Measurements from ENCODE around the gene TREX2.

TREX2 gene

DNA sequence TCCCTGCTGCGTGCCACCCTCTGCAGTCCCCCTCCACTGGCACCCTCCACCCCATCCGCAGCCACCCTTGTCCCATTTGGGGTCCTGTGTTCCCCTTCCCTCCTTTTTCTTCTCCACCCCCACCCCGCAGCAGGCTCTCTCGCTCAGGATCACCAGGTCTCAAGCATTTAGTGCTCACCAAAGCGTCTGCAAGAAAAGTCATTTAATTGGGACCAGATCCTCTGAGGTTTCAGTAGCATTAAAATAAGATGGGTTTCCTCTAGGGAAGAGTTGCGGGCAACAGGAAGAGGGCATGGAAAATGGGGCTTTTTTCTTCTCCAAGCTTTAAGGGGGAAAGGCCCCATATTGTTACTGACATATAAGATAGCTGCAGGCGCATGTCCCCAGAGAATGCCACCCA, 29.4 kb upstream of the TREX2 start:
- no peak overlapping the region for H3K4me3 ChIP-seq (replicated peaks; ENCODE audit: insufficient read depth, low read length)
- no peak overlapping the region for H3K27ac ChIP-seq (replicated peaks)
- H3K27me3 ChIP-seq (ENCODE audit: insufficient read depth, poor library complexity, severe bottlenecking), result no peaks in the 10 kb centered on the region
- TF ChIP-seq SPI1 (IDR thresholded peaks at IDR 0.05; ENCODE audit: borderline replicate concordance, low read depth), result no peak
- no peak for TF ChIP-seq GABPA (IDR thresholded peaks at IDR 0.05; ENCODE audit: low read depth)
- no peak for TF ChIP-seq POLR2AphosphoS5 (IDR thresholded peaks at IDR 0.05; ENCODE audit: low read depth)
- TF ChIP-seq, protein P1, sequence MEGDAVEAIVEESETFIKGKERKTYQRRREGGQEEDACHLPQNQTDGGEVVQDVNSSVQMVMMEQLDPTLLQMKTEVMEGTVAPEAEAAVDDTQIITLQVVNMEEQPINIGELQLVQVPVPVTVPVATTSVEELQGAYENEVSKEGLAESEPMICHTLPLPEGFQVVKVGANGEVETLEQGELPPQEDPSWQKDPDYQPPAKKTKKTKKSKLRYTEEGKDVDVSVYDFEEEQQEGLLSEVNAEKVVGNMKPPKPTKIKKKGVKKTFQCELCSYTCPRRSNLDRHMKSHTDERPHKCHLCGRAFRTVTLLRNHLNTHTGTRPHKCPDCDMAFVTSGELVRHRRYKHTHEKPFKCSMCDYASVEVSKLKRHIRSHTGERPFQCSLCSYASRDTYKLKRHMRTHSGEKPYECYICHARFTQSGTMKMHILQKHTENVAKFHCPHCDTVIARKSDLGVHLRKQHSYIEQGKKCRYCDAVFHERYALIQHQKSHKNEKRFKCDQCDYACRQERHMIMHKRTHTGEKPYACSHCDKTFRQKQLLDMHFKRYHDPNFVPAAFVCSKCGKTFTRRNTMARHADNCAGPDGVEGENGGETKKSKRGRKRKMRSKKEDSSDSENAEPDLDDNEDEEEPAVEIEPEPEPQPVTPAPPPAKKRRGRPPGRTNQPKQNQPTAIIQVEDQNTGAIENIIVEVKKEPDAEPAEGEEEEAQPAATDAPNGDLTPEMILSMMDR (IDR thresholded peaks at IDR 0.05; ENCODE audit: insufficient read depth, low read length), result no peak
- TF ChIP-seq, protein P2, sequence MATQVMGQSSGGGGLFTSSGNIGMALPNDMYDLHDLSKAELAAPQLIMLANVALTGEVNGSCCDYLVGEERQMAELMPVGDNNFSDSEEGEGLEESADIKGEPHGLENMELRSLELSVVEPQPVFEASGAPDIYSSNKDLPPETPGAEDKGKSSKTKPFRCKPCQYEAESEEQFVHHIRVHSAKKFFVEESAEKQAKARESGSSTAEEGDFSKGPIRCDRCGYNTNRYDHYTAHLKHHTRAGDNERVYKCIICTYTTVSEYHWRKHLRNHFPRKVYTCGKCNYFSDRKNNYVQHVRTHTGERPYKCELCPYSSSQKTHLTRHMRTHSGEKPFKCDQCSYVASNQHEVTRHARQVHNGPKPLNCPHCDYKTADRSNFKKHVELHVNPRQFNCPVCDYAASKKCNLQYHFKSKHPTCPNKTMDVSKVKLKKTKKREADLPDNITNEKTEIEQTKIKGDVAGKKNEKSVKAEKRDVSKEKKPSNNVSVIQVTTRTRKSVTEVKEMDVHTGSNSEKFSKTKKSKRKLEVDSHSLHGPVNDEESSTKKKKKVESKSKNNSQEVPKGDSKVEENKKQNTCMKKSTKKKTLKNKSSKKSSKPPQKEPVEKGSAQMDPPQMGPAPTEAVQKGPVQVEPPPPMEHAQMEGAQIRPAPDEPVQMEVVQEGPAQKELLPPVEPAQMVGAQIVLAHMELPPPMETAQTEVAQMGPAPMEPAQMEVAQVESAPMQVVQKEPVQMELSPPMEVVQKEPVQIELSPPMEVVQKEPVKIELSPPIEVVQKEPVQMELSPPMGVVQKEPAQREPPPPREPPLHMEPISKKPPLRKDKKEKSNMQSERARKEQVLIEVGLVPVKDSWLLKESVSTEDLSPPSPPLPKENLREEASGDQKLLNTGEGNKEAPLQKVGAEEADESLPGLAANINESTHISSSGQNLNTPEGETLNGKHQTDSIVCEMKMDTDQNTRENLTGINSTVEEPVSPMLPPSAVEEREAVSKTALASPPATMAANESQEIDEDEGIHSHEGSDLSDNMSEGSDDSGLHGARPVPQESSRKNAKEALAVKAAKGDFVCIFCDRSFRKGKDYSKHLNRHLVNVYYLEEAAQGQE (IDR thresholded peaks at IDR 0.05; ENCODE audit: insufficient replicate concordance, low read depth), result no peak
- DNase-seq (ENCODE audit: low read depth in 1 of 2, low spot score in 1 of 2), result no peak

DNA sequence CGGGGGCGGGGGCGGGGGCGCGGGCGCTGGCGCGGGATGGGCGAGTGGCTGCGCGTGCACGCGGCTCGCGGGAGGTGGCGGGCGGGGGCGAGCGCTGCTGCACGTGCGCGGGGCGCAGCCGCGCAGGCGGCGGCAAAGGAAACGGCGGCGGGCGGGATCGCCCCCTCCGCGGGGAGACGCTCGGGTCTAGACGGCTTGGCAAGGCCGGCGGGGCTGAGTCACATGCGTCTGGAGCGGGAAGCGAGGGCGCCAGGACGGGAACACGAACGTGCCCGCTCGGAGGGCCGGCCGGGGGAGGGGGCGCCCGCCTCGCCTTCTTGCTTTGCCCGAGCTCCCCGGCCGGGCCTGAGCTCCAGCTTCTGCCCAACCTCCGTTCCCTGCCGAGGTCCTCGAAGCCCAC, 28.9 kb upstream of the TREX2 start:
- no peak for TF ChIP-seq POLR2AphosphoS5 (IDR thresholded peaks at IDR 0.05; ENCODE audit: low read depth)
- TF ChIP-seq GABPA (IDR thresholded peaks at IDR 0.05; ENCODE audit: low read depth), result no peak
- DNase-seq (ENCODE audit: low read depth in 1 of 2, low spot score in 1 of 2), result peak in 1 of 2 experiments; percentile 20
- H3K27me3 ChIP-seq (ENCODE audit: insufficient read depth, poor library complexity, severe bottlenecking), result no peaks in the 10 kb centered on the region
- H3K27ac ChIP-seq (replicated peaks), result no peak overlapping the region
- no peak overlapping the region for H3K4me3 ChIP-seq (replicated peaks; ENCODE audit: insufficient read depth, low read length)

DNA sequence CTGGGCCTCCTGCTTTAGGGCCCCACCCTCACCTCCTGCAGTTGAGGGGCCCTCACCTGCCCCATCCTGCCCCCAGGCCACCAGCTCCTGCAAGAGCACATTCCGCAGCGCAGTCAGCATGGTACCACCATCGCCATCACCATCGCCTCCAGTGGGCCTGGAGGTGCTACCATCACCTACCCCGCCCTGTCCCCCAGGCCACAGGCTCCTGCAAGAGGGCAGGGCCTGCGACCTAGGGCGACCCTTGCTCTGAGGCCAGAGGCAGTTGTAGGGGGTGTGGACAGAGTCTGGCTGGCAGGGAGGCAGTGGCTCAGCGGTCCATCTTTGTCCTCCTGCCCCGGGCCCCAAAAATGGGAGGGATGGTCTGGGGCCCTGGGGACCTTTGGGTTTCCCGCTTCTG, 28.4 kb upstream of the TREX2 start:
- Histone ChIP-seq H3K27ac (replicated peaks) (no peak overlapping the region), H3K27me3 (ENCODE audit: insufficient read depth, poor library complexity, severe bottlenecking) (no peaks in the 10 kb centered on the region), H3K4me3 (replicated peaks; ENCODE audit: insufficient read depth, low read length) (no peak overlapping the region)
- TF ChIP-seq, protein P2 (IDR thresholded peaks at IDR 0.05; ENCODE audit: insufficient replicate concordance, low read depth), result no peak
- TF ChIP-seq, protein P1 (IDR thresholded peaks at IDR 0.05; ENCODE audit: insufficient read depth, low read length), result no peak
- TF ChIP-seq GABPA (IDR thresholded peaks at IDR 0.05; ENCODE audit: low read depth), result no peak
- DNase-seq (ENCODE audit: low read depth in 1 of 2, low spot score in 1 of 2), result no peak

DNA sequence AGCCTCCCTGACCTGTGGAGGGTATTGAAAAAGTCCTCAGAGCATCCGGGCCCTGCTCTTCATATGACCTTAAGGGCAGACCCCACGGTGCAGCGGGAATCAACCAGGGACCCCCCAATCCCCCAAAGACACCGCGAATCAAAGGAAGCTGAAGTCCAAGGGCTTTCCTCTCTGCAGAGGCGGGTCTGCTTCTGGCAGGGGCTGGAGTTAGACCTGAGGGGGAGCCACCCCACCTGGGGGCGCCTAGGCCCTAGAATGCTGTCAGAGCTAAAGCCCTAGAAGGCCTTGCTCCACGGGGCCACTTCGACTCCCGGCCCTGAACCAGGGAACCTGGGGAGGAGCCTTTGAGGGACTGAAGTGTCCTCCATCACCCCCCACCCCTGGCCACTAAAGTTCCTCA, 27.3 kb upstream of the TREX2 start:
- no peak for TF ChIP-seq GABPA (IDR thresholded peaks at IDR 0.05; ENCODE audit: low read depth)
- H3K27me3 ChIP-seq (ENCODE audit: insufficient read depth, poor library complexity, severe bottlenecking), result no peaks in the 10 kb centered on the region
- no peak for DNase-seq (ENCODE audit: low read depth in 1 of 2, low spot score in 1 of 2)
- no peak overlapping the region for H3K27ac ChIP-seq (replicated peaks)
- H3K4me3 ChIP-seq (replicated peaks; ENCODE audit: insufficient read depth, low read length), result no peak overlapping the region

DNA sequence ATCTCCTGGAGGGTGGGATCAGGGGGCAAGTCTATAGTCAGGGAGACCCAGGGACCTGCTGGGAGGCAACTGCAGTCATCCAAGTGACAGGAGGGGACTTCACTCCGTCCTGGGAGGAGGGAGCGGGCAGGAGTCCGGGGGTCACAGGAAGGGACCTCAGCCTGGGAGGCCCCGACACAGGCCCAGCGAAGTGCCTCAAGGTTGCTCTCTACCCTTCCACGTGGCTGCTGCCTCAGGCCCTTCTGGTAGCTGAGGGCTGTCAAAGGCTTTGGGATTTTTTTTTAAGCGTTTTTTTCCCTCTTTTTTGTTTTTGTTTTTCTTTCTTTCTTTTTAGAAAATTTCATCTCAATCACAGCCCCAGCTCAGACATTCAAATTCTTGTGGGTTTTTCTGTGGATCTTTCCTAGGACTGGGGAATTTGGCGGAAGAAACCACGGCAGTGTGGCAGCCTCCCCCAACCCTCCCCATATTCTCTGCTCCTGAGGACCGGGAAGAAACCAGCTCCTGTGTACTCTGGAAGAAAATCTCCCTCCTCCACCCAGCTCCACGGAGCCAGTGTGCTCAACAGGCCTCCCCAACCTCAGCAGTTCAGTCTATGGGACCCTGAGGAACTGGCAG, 25.9 kb upstream of the TREX2 start:
- H3K27me3 ChIP-seq (ENCODE audit: insufficient read depth, poor library complexity, severe bottlenecking), result no peaks in the 10 kb centered on the region

More for the DNA sequence above, 25.9 kb upstream of the TREX2 start:
- Histone ChIP-seq H3K4me3 (replicated peaks; ENCODE audit: insufficient read depth, low read length) (no peak overlapping the region), H3K27ac (replicated peaks) (no peak overlapping the region)
- no peak for DNase-seq (ENCODE audit: low read depth in 1 of 2, low spot score in 1 of 2)
- TF ChIP-seq, protein P2 (IDR thresholded peaks at IDR 0.05; ENCODE audit: insufficient replicate concordance, low read depth), result no peak
- TF ChIP-seq GABPA (IDR thresholded peaks at IDR 0.05; ENCODE audit: low read depth), result no peak
- no peak for TF ChIP-seq POLR2AphosphoS5 (IDR thresholded peaks at IDR 0.05; ENCODE audit: low read depth)
- no peak for TF ChIP-seq SPI1 (IDR thresholded peaks at IDR 0.05; ENCODE audit: borderline replicate concordance, low read depth)
- TF ChIP-seq, protein P1 (IDR thresholded peaks at IDR 0.05; ENCODE audit: insufficient read depth, low read length), result no peak

All from HL-60 (cell line).